DMS53 (cell line): ENCODE data around the gene CYRIA.

ENCODE experiments used
- DNase-seq: peaks from one replicate; lab custom pipeline; 2025; lab: John Stamatoyannopoulos, UW

Gene CYRIA

GRCh38 chr2:16665748-16666448 is at the start of gene CYRIA:
TSS of gene CYRIA (minus strand) at chr2:16665834. CDS start at chr2:16588119, 77,715 bp downstream.
- DNase-seq, result peak; percentile 69

GRCh38 chr2:16713011-16713423 is 47.4 kb upstream of the CYRIA start:
- peak; percentile 2 for DNase-seq

GRCh38 chr2:16709769-16710168 is 44.1 kb upstream of the CYRIA start:
- no peak for DNase-seq

GRCh38 chr2:16708173-16708572 is 42.5 kb upstream of the CYRIA start:
- no peak for DNase-seq

GRCh38 chr2:16707014-16707623 is 41.5 kb upstream of the CYRIA start:
- DNase-seq, result no peak

GRCh38 chr2:16700551-16701259 is 35.1 kb upstream of the CYRIA start:
- no peak for DNase-seq

GRCh38 chr2:16693854-16694253 is 28.2 kb upstream of the CYRIA start:
- no peak for DNase-seq

- no peak for DNase-seq
Measured at GRCh38 chr2:16691261-16691660, 25.6 kb upstream of the CYRIA start.

GRCh38 chr2:16687955-16688354 is 22.3 kb upstream of the CYRIA start:
- DNase-seq, result no peak

GRCh38 chr2:16687222-16687621 is 21.6 kb upstream of the CYRIA start:
- DNase-seq, result no peak

GRCh38 chr2:16686641-16687040 is 21.0 kb upstream of the CYRIA start:
- no peak for DNase-seq

- no peak for DNase-seq
Measured at GRCh38 chr2:16685340-16685715, 19.7 kb upstream of the CYRIA start.

GRCh38 chr2:16684676-16685339 is 19.2 kb upstream of the CYRIA start:
- no peak for DNase-seq

- DNase-seq, result no peak
Measured at GRCh38 chr2:16683576-16683975, 17.9 kb upstream of the CYRIA start.

GRCh38 chr2:16682431-16683118 is 16.9 kb upstream of the CYRIA start:
- DNase-seq, result no peak

GRCh38 chr2:16680781-16681180 is 15.1 kb upstream of the CYRIA start:
- DNase-seq, result no peak

- DNase-seq, result no peak
Measured at GRCh38 chr2:16680304-16680703, 14.7 kb upstream of the CYRIA start.

- DNase-seq, result no peak
Measured at GRCh38 chr2:16678964-16679363, 13.3 kb upstream of the CYRIA start.

- no peak for DNase-seq
Measured at GRCh38 chr2:16677875-16678274, 12.2 kb upstream of the CYRIA start.

- DNase-seq, result no peak
Measured at GRCh38 chr2:16675781-16676180, 10.1 kb upstream of the CYRIA start.

GRCh38 chr2:16674154-16674553 is 8.5 kb upstream of the CYRIA start:
- DNase-seq, result no peak

GRCh38 chr2:16671760-16672159 is 6.1 kb upstream of the CYRIA start:
- DNase-seq, result peak; percentile 19
